HG03460 (cell line): Measurements from ENCODE around the gene LRMDA.

Source experiments
- ATAC-seq: cut with Tn5 transposase; IDR thresholded peaks from one replicate; pipeline ENCODE4 v1.9.1; 2021; ENCODE audit not compliant: unreplicated experiment

The LRMDA gene

DNA sequence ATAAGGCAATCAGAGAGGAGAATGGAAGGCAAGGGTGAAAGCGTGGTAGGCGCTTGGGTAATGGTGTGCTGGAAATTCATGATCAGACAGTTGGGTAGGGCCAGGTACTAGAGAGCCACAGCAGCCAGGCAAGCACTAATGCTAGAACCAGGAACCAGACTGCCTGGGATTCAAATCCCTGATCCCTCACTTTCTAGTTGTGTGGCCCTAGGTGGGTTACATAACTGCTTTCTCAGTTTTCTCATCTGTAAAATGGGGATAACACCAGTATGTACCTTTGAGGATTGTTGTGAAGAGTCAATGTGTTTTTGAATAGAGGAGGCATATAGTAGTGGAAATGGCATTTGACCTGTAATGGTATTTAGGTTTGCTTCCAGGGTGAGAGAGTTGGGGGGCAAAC, 225.9 kb downstream of the LRMDA start:
- ATAC-seq = no peak

DNA sequence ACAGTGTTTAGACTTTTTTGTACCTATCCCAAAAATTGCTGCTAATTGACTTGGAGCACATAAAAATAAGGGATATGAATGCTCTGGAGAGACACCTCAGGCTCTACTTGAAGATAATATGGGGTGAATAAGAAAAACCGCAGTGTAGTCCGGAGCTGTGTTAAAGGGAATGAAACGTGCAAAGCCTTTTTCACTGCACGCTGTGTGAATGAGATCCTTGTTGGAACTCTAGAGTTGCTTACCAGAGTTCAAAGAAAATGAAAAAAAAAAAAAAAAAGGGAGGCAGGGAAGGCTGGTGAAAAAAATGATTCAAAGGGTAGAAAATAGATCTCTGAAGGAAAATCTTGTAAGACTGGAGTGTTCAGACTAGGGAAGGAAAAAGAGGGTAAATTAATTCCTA, 226.6 kb downstream of the LRMDA start:
- ATAC-seq = no peak

DNA sequence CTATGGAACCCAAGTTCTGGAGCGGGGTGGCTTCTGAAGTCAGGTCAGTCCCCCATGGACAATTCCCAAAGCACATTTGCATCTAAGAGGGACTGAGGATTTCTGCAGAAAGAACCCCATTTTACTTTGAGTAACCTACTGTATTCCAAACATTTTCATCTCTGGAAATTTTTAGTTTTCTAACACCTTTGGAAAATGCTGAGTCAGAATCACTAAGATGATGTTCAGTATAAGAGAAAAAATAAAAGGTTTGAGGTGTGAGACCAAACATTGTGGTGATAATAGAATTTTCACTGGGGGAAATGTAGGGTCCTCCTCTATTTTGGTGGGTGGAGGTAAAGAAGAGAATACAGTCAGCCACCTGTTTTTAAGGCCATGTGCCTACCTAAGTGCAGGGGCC, 227.1 kb downstream of the LRMDA start:
- no peak for ATAC-seq

DNA sequence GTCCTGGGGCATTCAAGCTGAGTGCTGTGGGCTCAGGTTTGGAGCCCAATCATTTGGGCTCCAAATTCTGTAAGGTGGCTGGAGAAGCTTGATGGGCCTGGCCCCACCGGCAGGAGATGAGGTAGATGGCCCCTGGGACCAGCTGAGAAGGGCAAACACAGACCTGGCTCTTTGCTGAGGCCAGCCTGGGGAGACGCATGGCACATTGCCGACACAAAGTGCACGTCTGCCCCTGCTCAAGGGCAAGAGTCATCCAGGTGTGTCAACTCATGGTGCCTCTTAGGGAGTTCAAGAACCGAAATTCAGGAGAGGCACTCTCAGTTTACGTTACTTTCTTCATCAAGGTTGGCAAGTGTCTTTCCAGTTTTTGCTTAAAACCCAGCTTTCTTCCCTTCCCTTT, 227.5 kb downstream of the LRMDA start:
- ATAC-seq = no peak

DNA sequence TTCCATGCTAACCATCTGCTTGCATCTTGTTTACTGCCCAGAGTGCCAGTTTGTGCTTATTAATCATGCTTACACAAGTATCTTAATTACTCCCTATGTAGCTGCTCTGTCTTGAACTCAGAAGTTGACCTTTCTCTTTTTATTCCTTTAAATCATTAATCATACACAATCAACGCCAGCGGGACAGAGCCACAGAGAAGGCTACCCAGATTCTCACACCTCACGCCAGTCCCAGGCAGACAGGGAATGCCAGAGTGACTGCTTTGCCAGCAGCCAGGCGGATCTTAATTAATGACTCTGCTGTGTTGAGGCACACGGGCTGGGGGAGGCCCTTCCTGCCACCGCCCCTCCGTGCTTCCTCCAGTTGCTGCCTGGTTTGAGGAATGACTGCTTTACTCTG, 229.4 kb downstream of the LRMDA start:
- ATAC-seq = no peak

DNA sequence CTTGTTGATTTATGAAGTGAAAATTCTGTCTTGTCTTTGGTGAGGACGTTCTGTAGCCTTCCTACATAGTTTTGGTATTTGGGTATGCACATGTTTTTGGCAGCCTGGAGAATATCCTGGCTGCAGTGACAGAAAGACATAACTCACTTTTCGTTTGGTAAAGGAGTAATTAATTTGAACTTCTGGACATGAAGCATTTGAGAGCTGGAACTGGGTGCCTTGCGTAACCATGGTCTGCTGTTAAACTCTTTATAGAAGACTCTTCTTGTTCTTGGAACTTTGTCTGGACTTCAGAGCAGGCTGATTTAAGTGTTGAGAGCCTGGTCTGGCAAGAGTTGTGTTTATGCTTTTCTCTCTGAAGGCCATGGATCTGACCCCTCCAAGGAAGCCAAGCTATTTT, 231.3 kb downstream of the LRMDA start:
- no peak for ATAC-seq

DNA sequence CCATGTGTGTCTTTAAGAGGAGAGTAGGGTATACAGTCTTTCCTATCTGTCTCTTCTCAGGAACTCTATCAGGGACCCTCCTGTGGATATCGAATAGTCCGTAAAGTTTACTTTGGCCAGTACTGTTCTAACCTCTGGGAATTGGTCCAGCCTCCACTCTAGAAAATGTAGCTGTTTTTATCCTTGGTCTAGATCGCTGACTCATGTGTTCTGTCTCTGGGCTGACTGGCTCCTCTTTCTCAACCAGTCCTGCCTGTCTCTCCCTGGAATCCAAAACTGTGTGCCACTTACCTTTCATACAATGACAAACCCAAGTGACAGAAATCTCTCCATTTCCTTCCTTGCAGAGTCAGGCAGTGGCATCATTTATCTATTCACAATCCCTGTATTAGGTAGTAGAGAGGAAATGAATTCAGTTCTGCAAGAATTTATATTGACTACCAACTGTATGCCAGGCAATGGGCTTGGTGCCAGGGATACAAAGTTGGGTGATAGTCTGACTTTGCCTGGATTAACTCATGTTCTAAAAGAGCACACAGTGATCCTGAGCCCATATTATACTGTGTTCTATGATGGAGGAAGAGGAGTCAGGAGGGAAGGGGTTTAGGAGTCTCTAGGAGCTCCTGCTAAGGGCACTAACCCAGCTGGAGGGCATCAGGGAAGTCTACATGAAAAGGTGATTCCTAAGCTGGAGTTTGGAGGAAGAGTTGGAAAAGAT, 232.7 kb downstream of the LRMDA start:
- no peak for ATAC-seq

DNA sequence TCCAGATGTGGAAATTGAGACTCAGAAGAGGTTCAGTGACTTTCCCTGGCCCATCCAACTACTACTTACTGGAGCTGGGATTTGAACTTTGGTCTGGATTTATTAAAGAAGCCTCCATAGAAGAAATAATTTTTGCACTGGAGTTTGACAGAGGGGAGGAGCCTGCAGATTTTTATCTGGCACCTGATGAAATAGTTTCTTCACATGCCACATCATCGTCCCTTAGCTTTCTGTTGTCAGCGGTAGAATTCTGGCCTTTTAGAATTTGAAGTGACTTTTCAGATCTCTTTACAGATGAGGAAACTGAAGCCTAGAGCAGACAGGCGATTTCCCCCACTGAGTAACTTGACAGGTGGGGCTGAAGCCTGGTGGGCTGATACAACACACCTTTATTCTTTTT, 233.5 kb downstream of the LRMDA start:
- no peak for ATAC-seq

DNA sequence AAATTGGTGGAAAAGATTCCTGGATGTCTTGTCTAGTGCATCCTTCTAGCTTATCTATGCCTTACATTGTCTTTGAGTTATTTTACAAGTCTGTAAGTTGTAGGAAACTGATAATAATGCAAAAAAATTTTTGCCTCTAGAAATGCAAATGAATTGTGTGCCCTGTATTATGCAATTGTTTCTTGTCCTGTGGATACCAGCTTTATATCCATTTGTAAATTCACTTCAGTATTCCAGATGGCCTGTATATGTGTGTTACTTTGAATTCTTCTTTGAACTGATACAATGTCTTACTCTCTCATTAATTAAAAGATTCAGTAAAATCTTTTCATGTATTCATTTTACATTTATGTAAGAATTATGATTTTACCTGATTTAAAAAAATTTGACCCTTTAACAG, 234.3 kb downstream of the LRMDA start:
- ATAC-seq = no peak

DNA sequence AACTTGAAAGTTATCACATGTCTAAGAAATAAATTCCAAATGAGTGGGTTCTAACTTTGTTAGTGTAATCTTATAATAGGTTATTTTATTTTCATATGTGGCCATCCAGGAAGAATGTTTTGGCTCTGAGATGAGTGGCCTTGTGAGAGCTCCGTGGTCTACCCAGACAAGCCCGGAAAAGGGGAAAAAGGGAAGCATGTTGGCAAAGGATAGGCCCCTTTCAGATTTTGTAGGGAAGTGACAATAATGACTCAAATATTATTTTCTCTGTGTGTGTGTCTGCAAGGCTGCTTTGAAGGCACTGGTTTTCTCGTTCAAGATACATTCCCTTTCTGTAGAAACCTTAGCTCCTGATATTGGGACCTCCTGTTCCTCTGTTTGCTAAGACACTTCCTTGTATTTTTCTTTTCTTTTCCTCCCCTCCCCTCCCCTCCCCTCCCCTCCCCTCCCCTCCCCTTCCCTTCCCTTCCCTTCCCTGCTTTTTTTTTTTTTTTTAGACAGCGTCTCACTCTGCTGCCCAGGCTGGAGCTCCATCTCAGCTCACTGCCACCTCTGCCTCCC, 240.8 kb downstream of the LRMDA start:
- no peak for ATAC-seq

DNA sequence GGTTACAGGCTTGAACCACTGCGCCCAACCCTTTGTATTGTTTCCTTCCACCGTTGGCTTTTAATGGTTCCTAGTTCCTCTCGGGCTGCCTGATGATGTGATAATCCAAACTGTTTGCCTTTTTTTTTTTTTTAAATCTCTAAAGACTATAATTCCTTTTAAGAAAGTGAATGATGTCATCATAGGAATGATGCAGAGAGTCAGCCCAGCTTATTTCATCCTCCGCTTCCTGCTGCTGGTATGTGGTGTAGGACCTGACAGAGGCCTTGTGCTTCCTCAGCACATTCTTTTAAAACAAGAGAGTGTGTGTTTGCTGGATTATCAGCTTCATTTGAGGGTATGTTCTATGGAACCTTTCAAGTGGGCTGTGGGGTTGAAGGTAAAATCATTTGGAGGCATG, 241.4 kb downstream of the LRMDA start:
- ATAC-seq = no peak

DNA sequence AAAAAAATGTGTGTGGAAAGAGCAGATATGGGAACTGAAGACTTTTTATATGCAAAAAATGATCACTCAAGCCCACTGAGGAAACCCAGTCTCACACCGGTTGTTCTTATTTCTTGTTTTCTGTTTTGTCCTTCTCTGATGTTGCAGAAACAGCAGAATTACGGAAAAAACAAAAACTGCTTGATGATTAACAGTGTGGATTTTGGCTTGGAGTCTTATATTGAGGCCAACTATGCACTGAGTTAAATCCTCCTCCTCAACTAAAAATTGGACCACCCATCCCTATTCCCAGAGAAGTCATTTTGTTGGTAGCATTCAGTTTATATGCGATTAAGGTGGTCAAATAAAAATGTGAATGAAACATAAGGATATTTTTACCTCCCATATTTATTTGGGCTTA, 246.1 kb downstream of the LRMDA start:
- ATAC-seq = no peak

DNA sequence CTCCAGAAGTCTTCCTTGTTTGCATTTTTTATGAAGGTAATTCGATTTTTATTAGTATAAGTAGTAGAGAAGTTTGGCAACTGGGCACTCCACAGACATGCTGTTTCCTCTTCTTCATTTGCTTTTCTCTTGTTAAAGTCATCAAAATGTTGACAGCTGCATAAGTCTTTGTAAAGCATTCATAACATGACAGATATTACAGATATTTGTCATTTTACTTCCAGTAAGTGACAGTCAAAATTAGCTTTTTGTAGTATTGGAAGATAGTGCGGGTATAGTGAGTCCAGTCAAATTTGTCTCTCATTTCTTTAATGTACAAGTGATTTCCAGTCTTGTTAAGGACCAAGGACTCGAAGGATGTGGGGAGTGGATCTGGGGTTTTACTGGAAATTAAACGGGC, 247.1 kb downstream of the LRMDA start:
- no peak for ATAC-seq

DNA sequence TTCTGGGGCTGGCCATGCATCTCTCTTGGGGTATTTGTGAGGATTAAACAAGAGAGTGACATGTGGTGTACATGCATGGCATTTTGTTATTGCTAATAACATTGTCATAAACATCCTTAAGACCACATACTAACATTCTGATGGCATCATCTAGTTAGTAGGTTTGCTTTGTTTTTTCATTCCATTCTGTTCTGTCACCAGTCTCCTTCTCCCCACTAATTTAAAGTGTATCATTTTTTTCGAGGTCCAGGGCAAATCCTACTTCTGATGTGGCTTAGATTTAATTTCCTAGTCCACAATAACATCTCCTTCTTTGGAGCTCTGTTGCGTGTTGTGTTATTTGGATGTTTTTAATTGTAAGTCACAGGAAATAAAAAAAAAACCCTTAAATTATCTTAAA, 248.1 kb downstream of the LRMDA start:
- ATAC-seq = no peak

DNA sequence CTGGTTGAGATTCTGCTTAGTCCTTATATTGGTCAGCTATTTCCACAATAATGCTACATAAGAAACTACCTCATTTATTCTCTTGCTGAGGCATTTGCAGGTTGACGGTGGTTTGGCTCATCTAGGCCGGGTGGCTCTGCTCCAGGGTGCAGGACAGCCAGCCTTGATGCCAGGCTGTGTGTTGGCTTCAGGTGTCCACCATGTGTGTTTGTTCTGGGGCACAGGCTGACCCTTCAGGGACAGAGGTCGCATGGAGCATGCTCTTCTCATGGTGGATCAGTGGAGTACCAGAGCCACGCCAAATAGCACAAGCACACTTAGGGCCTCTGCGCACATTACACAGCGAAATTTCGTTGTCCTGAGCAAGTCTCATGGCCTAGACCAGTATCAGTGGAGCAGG, 249.9 kb downstream of the LRMDA start:
- ATAC-seq = no peak

DNA sequence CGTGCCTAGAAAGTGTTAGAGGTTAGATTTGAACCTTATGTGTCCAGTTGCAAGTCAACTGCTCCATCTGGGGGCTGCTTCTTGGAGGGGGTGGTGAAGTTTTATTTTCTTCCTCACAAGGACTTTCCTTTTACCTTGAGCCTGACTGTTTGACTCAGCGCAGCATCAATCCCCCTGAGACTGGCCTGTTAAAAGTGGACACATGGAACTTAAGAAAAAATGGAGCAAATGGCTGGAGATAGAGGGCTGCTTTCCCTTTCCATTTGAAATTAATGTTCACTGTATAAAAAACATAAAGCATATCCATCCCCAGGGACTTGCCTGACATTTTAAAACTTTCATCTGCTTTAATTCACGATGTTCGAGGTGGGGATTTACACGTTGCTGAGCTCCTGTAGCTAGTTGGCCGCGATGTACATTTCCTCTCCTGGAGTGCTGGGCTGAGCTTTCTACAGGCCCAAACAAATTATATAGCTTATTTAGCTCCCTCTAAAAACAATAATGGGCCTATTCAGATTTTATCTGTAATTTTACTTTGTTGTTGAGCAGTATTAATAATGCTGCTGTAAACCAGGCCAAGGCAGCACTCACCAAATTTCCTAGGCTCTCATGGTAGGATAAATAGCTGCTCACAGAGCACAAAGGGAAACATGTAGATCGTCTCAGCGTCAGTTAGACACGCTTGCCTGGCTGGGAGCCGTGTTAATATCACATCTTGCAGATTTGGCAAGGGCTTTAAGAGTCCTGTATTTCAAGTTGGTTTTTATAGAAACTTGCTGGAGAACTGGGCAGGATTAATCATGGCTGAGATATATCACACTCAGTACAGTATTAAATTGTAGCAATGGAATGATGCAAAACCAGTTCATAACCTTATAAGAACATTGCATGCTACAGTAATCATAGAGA, 251.5 kb downstream of the LRMDA start:
- ATAC-seq = no peak

DNA sequence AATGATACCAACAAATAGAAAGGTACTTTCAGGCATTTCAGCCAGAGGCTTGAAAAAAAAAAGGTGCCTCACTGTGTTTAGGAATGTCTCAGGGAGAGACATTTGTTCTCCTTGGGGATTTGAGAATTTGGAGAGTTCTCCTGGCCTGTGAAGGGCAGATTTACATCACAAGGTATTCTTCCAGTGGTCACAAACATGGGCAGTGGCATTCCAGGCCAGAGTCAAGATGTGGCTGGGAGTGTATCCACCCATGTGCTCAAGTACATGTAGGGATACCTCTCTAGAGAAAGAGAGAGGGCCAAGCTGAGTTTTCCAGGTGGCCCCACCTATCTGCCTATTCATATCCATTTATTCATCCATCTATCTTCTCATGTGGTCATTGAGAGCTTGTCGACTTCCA, 253.8 kb downstream of the LRMDA start:
- ATAC-seq = no peak

DNA sequence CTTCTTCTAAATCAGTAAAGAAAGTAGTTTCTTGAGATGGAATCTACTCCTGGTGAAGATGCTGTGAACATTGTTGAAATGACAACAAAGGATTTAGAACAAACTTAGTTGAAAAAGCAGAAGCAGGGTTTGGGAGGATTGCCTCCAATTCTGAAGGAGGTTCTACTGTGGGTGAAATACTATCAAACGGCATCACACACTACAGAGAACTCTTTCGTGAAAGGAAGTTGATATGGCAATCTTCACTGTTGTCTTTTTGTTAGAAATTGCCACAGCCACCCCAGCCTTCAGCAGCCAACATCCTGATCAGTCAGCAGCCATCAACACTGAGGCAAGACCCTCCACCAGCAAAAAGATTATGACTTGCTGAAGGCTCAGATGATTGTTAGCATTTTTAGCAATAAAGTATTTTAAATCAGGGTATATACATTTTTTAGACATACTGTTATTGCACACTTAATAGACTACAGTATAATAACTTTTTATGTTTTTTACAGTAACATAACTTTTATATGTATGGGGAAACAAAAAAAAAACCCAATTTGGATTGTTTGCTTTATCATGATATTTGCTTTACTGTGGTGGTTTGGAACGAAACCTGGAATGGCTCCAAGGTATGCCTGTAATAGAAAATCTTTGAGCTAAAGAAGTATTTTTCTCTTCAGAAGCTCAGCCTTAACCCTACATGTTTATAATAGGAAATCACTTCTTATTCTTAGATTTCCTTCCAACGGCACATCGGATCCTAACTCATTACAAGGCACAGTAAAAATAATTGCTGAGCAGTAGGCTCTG, 257.3 kb downstream of the LRMDA start:
- no peak for ATAC-seq

DNA sequence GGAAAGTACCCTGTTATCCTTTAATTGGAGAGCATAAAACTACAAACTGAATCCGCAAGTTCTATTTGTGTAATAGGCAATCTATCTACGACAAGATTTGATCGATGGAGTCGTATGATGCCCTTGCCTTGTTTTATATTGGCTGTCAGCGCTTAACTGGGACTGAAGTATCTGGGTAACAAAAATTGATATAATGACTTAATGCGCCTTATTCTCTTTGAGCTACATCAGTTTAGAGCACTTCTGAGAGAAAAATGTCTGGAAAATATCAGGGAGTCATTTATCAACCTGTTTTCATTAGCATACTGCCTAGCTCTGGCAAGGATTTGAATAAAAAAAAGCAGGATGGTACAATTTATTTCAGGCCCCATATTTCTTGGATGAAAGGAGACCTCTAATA, 262.1 kb downstream of the LRMDA start:
- no peak for ATAC-seq

DNA sequence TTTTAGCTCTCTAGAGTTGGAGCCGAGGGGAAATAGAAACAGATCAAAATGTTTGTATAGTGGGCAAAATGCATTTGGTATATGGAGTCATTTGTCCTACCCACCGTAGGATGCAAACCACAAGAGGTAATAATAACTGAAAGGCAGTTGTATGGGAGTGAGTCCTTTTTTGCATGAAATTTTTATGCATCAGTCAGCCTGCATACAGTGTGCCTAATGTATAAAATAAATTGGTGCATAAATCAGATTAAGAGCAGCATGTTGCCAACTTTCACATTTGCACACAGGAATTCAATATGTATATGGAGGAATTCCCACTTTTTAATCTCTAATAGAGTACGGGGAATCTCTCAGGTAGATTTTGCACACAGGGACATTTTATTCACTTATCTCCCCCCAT, 262.8 kb downstream of the LRMDA start:
- ATAC-seq = no peak

DNA sequence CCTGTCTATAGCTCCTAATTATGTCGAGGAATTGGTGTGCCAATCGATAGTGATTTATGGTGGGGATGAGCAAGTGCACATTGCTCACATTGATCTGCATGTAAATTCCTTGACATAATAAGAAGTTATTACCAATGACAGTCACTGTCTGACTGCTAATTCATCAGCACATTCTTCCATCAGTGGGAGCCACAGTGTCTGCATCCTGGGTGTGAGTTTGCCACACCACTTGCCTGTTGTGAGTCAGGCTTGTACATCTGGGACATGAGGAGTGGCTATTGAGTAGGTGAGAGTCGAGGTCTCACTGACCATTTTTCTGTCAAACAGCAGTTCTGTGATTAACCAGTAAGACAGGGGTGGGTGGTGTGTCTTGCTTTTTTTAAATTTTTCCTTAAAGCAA, 263.4 kb downstream of the LRMDA start:
- ATAC-seq = no peak
